Adrenal gland (tissue), 19 donors: ENCODE measurements around the gene NFIC. TPM values are rescaled to one million over a fixed set of nuclear protein-coding genes. Genes with fewer than 3 reads are reported as not detected.

ENCODE experiments used
- DNase-seq, 7 donors: peaks; one replicate each; pipeline ENCODE4 v3.0.0-alpha.2; 2019 to 2020
- H3K27ac ChIP-seq, 5 donors: fragments of 200-600 bp; sonication (generic) in 4 of 5; 1 replicate in 3 of 5; 2 replicates in 2 of 5; pipeline versions ENCODE4 v1.5.1 to v1.8.0; 2016 to 2020; ENCODE audit warnings: mild to moderate bottlenecking in 1 of 5
- H3K27me3 ChIP-seq: fragments of 200-600 bp; 2 replicates; pipeline ENCODE4 v1.8.0; 2021
- H3K36me3 ChIP-seq, 2 donors: fragments of 200-600 bp; replicated peaks in 1 of 2; 1 replicate in 1 of 2; 2 replicates in 1 of 2; pipeline versions ENCODE4 v1.5.1 to v1.8.0; 2018 to 2022
- H3K4me1 ChIP-seq, 2 donors: fragments of 200-600 bp; replicated peaks in 1 of 2; 1 replicate in 1 of 2; 2 replicates in 1 of 2; pipeline versions ENCODE4 v1.5.1 to v1.8.0; 2018 to 2021
- H3K4me3 ChIP-seq, 4 donors: fragments of 200-600 bp; sonication (generic) in 3 of 4; one replicate each; pipeline ENCODE4 v1.5.1; 2016 to 2018
- H3K9me3 ChIP-seq, 3 donors: fragments of 200-600 bp; sonication (generic) in 1 of 3; replicated peaks in 1 of 3; 1 replicate in 2 of 3; 2 replicates in 1 of 3; pipeline versions ENCODE4 v1.5.1 to v1.8.0; 2016 to 2021
- CTCF ChIP-seq, 6 experiments: fragments of 450-650 bp in 4 of 6; fragments of 200-600 bp in 2 of 6; sonication (generic) in 1 of 6; IDR thresholded peaks; 1 replicate in 5 of 6; 2 replicates in 1 of 6; pipeline versions ENCODE4 v1.5.1 to v1.8.0; 2016 to 2021; ENCODE audit warnings: antibody characterized with exemption in 6 of 6, mild to moderate bottlenecking in 2 of 6, moderate library complexity in 1 of 6
- POLR2A ChIP-seq, 2 donors: fragments of 450-650 bp; IDR thresholded peaks; one replicate each; pipeline ENCODE4 v1.6.1; 2017; ENCODE audit warnings: antibody characterized with exemption in 2 of 2, mild to moderate bottlenecking in 2 of 2, moderate library complexity in 1 of 2
- WGBS, 4 donors: extraction: QIAGEN DNeasy Blood & Tissue Kit in 2 of 4; methylation state at CpG; one replicate each; pipeline versions ENCODE4 v1.1.5 to v1.1.7; 2013 to 2017; 5-methylcytosine and 5-hydroxymethylcytosine counted together
- intact Hi-C, 2 donors: fragments of 100-400 bp; cut with DNase I; formaldehyde crosslinking; loops; one replicate each; pipeline versions ENCODE4 v1.14.1 to v1.15.0; 2022 to 2023
- long read RNA-seq, 10 donors: library from polyadenylated mRNA in 3 of 10; unstranded in 2 of 10; stranded (forward) in 1 of 10; transcript quantifications; one replicate each; pipeline ENCODE4 v2.0.0 and lab custom pipeline, GENCODE V29; 2021 to 2026
- polyA plus RNA-seq, 3 donors: library from polyadenylated mRNA; stranded (reverse); fragments of 200-250 nt in 2 of 3; fragments of 350-450 nt in 1 of 3; fragmentation: Illumina TruSeq in 1 of 3; extraction: RNeasy Lipid Tissue Mini Kit (QIAGEN cat#74804) in 1 of 3; gene quantifications; one replicate each; pipeline ENCODE4 v1.2.3, GENCODE V29; 2013 to 2014
- total RNA-seq, 9 donors: library from RNA; depleted of rRNA in 4 of 9; stranded (reverse); fragments of >200 nt in 4 of 9; fragments of 120-200 nt in 1 of 9; fragmentation: NEBNext Ultra II Directional in 1 of 9; extraction: Animal tissue kit (Norgen Biotek cat#: 25700) in 1 of 9; gene quantifications; one replicate each; pipeline versions ENCODE4 v1.1.0 to v1.2.4, GENCODE V29; 2013 to 2023
- donor health status: healthy with polysubstance abuse.
- donor health status: Bipolar disorder and iron deficiency.
- donor health status: DM: yes; HTN: yes; CAD: no.
- donor health status: DM: no; HTN: no; CAD: no.
- donor health status: DM: no; HTN: no; CAD: no.
- donor health status: DM: yes; HTN: yes; CAD: no.

NFIC gene
- 100 to 1,000 TPM in 8 of 9 donors, 1 to 10 TPM in 1; 3.5 to 329 (median 214) TPM for total RNA-seq
- polyA plus RNA-seq = 100 to 1,000 TPM in 1 of 3 donors, 10 to 100 TPM in 2; 34.9 to 154 (median 69.2) TPM
- long read RNA-seq, donor 1, partial matches to known transcripts = 0 of 1 reads
- long read RNA-seq, donor 1, other reads (novel, unspliced or antisense) = 0 of 1 reads
- long read RNA-seq, donor 2, partial matches to known transcripts = 0 of 2 reads
- long read RNA-seq, donor 2, other reads (novel, unspliced or antisense) = 0 of 2 reads
- long read RNA-seq, donor 3, partial matches to known transcripts = 0 of 2 reads
- long read RNA-seq, donor 3, other reads (novel, unspliced or antisense) = 0 of 2 reads
- long read RNA-seq, donor 4, full-length matches to known transcripts = 93 of 152 reads
- long read RNA-seq, donor 4, partial matches to known transcripts = 17 of 152 reads
- long read RNA-seq, donor 4, other reads (novel, unspliced or antisense) = 42 of 152 reads
- long read RNA-seq, donor 5, partial matches to known transcripts = 0 of 60 reads
- long read RNA-seq, donor 5, other reads (novel, unspliced or antisense) = 53 of 60 reads
- long read RNA-seq, donor 6, full-length matches to known transcripts = 68 of 119 reads
- long read RNA-seq, donor 6, partial matches to known transcripts = 7 of 119 reads
- long read RNA-seq, donor 6, other reads (novel, unspliced or antisense) = 44 of 119 reads
- long read RNA-seq, donor 7 = 0 reads
- long read RNA-seq, donor 8, full-length matches to known transcripts = 3 of 3 reads
- long read RNA-seq, donor 8, partial matches to known transcripts = 0 of 3 reads
- long read RNA-seq, donor 8, other reads (novel, unspliced or antisense) = 0 of 3 reads
- long read RNA-seq, donor 9 = 0 reads
- long read RNA-seq, donor 10, full-length matches to known transcripts = 4 of 4 reads
- long read RNA-seq, donor 10, partial matches to known transcripts = 0 of 4 reads
- long read RNA-seq, donor 10, other reads (novel, unspliced or antisense) = 0 of 4 reads

- intact Hi-C loops = loop anchor here in 1 of 2 donors (5.0 kb wide), 1 partner anchor 36 kb away; no protein-coding TSS in a partner anchor
- Histone ChIP-seq H3K27ac (peak within 1 kb of the TSS; percentile 95 to 100 (median 98)), H3K4me3 (peak within 1 kb of the TSS; percentile 72 to 94 (median 83)), H3K9me3 (no peaks in the 10 kb centered on the region), H3K4me1 (peaks cover 48 to 58% of the 10 kb centered on the region in 2 donors), H3K27me3 (no peaks in the 10 kb centered on the region), H3K36me3 (no peaks in the 10 kb centered on the region)
- WGBS, 4 donors = 0 to 1% (median 1%) methylated on average over 18 to 47 of the region's 64 CpGs
- peak; percentile 81 to 91 (median 85) for DNase-seq
- TF ChIP-seq POLR2A (IDR thresholded peaks at IDR 0.05) (peak in 1 of 2 donors; percentile 57), CTCF (IDR thresholded peaks at IDR 0.05) (no peak)
These were observed at the start of gene NFIC for GRCh38 chr19:3365836-3366752. Gene NFIC, plus strand, starts transcription at chr19:3366583. Its CDS starts 54 bp downstream, at chr19:3366637.

- WGBS, 4 donors = 79 to 83% (median 81%) methylated on average over 5 of the region's 5 CpGs
- Histone ChIP-seq H3K9me3 (no peaks in the 10 kb centered on the region), H3K27me3 (peaks cover 26% of the 10 kb centered on the region), H3K36me3 (no peaks in the 10 kb centered on the region), H3K27ac (no peak overlapping the region), H3K4me3 (no peak overlapping the region), H3K4me1 (no peaks in the 10 kb centered on the region)
- no peak for TF ChIP-seq CTCF (IDR thresholded peaks at IDR 0.05)
- TF ChIP-seq POLR2A (IDR thresholded peaks at IDR 0.05) = no peak
- no peak for DNase-seq
- intact Hi-C loops = loop anchor here in 1 of 2 donors (10.0 kb wide), 1 partner anchor 308 kb away; the partner anchor contains the start of gene CACTIN
These were observed 49.6 kb upstream of the NFIC start for GRCh38 chr19:3316659-3317207.

- H3K4me3 ChIP-seq = no peak overlapping the region
- intact Hi-C loops = loop anchor here (5.0 to 10.0 kb wide), 2 partner anchors 153 to 305 kb away; partner anchors contain the start of gene CACTIN (in 1 of the 2)
- H3K4me1 ChIP-seq = no peaks in the 10 kb centered on the region
- peaks cover 5% of the 10 kb centered on the region for H3K27me3 ChIP-seq
- 49 to 57% (median 53%) methylated on average over 17 to 18 of the region's 18 CpGs for WGBS, 4 donors
- H3K27ac ChIP-seq = no peak overlapping the region
- no peaks in the 10 kb centered on the region for H3K36me3 ChIP-seq
- TF ChIP-seq CTCF (IDR thresholded peaks at IDR 0.05) (no peak), POLR2A (IDR thresholded peaks at IDR 0.05) (no peak)
- H3K9me3 ChIP-seq = no peaks in the 10 kb centered on the region
- no peak for DNase-seq
These were observed 46.6 kb upstream of the NFIC start for GRCh38 chr19:3319643-3320353.
